Measurements from ENCODE around the gene OPCML.

OPCML gene

GRCh38 chr11:133573081-133573480, 40.8 kb upstream of the OPCML start (continued):
- no peak for TF ChIP-seq PATZ1 (CRISPR knock-in tag; IDR thresholded peaks at IDR 0.05; ENCODE audit: borderline replicate concordance)
- TF ChIP-seq OSR1 (CRISPR knock-in tag; IDR thresholded peaks at IDR 0.05) = no peak
- no peak for TF ChIP-seq RARB (CRISPR knock-in tag; IDR thresholded peaks at IDR 0.05)
- no peak for TF ChIP-seq SNAI2 (CRISPR knock-in tag; IDR thresholded peaks at IDR 0.05)
- no peak for TF ChIP-seq ZNF8 (CRISPR knock-in tag; IDR thresholded peaks at IDR 0.05)
- no peak for TF ChIP-seq TOX (CRISPR knock-in tag; IDR thresholded peaks at IDR 0.05; ENCODE audit: borderline replicate concordance)
- no peak for TF ChIP-seq ISL1 (CRISPR knock-in tag; IDR thresholded peaks at IDR 0.05)
- no peak for TF ChIP-seq ARNTL (CRISPR knock-in tag; IDR thresholded peaks at IDR 0.05; ENCODE audit: borderline replicate concordance, low read depth)

DNA sequence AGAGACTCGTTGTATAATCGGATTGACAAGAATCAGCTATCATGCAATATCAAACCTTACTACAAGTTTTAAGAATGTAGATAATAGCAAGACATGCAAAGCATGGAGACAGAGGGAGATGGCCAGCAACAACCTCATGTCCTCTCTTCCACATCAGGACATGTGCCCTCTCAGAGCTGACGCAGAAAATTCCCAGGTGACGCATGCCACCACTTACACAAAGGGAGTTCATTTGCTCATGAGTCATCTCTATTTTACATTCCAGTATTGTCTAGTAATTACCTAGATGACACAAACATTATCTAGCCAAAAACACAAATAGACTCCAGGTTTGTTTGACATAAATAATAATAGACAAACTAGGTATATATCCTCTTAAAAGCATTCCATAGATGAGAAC, 38.1 kb upstream of the OPCML start:
- ATAC-seq = no peak
- TF ChIP-seq, protein P1, sequence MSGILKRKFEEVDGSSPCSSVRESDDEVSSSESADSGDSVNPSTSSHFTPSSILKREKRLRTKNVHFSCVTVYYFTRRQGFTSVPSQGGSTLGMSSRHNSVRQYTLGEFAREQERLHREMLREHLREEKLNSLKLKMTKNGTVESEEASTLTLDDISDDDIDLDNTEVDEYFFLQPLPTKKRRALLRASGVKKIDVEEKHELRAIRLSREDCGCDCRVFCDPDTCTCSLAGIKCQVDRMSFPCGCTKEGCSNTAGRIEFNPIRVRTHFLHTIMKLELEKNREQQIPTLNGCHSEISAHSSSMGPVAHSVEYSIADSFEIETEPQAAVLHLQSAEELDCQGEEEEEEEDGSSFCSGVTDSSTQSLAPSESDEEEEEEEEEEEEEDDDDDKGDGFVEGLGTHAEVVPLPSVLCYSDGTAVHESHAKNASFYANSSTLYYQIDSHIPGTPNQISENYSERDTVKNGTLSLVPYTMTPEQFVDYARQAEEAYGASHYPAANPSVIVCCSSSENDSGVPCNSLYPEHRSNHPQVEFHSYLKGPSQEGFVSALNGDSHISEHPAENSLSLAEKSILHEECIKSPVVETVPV (CRISPR knock-in tag; IDR thresholded peaks at IDR 0.05) = no peak
- no peak for TF ChIP-seq CREB5 (CRISPR knock-in tag; IDR thresholded peaks at IDR 0.05; ENCODE audit: low read depth)
- no peak for TF ChIP-seq CSDC2 (CRISPR knock-in tag; IDR thresholded peaks at IDR 0.05)
- TF ChIP-seq ZNF565 (CRISPR knock-in tag; conservative IDR thresholded peaks at IDR 0.05; ENCODE audit: low read depth) = no peak

- ATAC-seq = no peak
- TF ChIP-seq, protein P2, sequence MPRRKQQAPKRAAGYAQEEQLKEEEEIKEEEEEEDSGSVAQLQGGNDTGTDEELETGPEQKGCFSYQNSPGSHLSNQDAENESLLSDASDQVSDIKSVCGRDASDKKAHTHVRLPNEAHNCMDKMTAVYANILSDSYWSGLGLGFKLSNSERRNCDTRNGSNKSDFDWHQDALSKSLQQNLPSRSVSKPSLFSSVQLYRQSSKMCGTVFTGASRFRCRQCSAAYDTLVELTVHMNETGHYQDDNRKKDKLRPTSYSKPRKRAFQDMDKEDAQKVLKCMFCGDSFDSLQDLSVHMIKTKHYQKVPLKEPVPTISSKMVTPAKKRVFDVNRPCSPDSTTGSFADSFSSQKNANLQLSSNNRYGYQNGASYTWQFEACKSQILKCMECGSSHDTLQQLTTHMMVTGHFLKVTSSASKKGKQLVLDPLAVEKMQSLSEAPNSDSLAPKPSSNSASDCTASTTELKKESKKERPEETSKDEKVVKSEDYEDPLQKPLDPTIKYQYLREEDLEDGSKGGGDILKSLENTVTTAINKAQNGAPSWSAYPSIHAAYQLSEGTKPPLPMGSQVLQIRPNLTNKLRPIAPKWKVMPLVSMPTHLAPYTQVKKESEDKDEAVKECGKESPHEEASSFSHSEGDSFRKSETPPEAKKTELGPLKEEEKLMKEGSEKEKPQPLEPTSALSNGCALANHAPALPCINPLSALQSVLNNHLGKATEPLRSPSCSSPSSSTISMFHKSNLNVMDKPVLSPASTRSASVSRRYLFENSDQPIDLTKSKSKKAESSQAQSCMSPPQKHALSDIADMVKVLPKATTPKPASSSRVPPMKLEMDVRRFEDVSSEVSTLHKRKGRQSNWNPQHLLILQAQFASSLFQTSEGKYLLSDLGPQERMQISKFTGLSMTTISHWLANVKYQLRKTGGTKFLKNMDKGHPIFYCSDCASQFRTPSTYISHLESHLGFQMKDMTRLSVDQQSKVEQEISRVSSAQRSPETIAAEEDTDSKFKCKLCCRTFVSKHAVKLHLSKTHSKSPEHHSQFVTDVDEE (CRISPR knock-in tag; IDR thresholded peaks at IDR 0.05) = no peak
- TF ChIP-seq TOX (CRISPR knock-in tag; IDR thresholded peaks at IDR 0.05; ENCODE audit: borderline replicate concordance) (no peak), ARNTL (CRISPR knock-in tag; IDR thresholded peaks at IDR 0.05; ENCODE audit: borderline replicate concordance, low read depth) (no peak), ESRRG (CRISPR knock-in tag; IDR thresholded peaks at IDR 0.05) (no peak), ZNF70 (CRISPR knock-in tag; IDR thresholded peaks at IDR 0.05) (no peak), OSR1 (CRISPR knock-in tag; IDR thresholded peaks at IDR 0.05) (no peak), CREB5 (CRISPR knock-in tag; IDR thresholded peaks at IDR 0.05; ENCODE audit: low read depth) (no peak), ZNF565 (CRISPR knock-in tag; conservative IDR thresholded peaks at IDR 0.05; ENCODE audit: low read depth) (no peak), PATZ1 (CRISPR knock-in tag; IDR thresholded peaks at IDR 0.05; ENCODE audit: borderline replicate concordance) (no peak), ZFP30 (CRISPR knock-in tag; IDR thresholded peaks at IDR 0.05) (no peak), PPARA (CRISPR knock-in tag; IDR thresholded peaks at IDR 0.05; ENCODE audit: borderline replicate concordance) (no peak), SNAI2 (CRISPR knock-in tag; IDR thresholded peaks at IDR 0.05) (no peak), CSDC2 (CRISPR knock-in tag; IDR thresholded peaks at IDR 0.05) (no peak), BACH2 (CRISPR knock-in tag; IDR thresholded peaks at IDR 0.05; ENCODE audit: borderline replicate concordance) (no peak), RARB (CRISPR knock-in tag; IDR thresholded peaks at IDR 0.05) (no peak), ISL1 (CRISPR knock-in tag; IDR thresholded peaks at IDR 0.05) (no peak)
- TF ChIP-seq, protein P1 (CRISPR knock-in tag; IDR thresholded peaks at IDR 0.05) = no peak
Measured at GRCh38 chr11:133563505-133564025, 31.3 kb upstream of the OPCML start.

All from SK-N-SH treated with all-trans-retinoic acid at 6 μM for 48 hours (cell line).